Muscle of arm (tissue), 12 donors: ENCODE data around the gene DNM2. TPM values are rescaled to one million over a fixed set of nuclear protein-coding genes. Genes with fewer than 3 reads are reported as not detected.

ENCODE experiments used
- polyA plus RNA-seq, 12 donors: library from polyadenylated mRNA; unstranded; fragments of 120-200 nt; gene quantifications; one replicate each; pipeline ENCODE4 v1.2.1, GENCODE V29; 2013; ENCODE audit not compliant: insufficient read length in 12 of 12

DNM2 gene
- polyA plus RNA-seq, 12 donors = 52.4 to 101 (median 74.4) TPM; not detected in 1

Other genes with a start within 250 kb of the DNM2 start
- gene KEAP1, start 214.7 kb upstream of the DNM2 start, polyA plus RNA-seq = 10 to 100 TPM in 11 of 12 donors, not detected in 1; 30.3 to 85.6 (median 66.2) TPM
- 1 to 10 TPM in 9 of 12 donors, under 1 TPM in 1, not detected in 2; 0.86 to 2.4 (median 1.6) TPM for gene S1PR5, start 200.6 kb upstream of the DNM2 start, polyA plus RNA-seq
- gene ATG4D, start 174.2 kb upstream of the DNM2 start, polyA plus RNA-seq = 10 to 100 TPM in 11 of 12 donors, not detected in 1; 16.8 to 57.9 (median 19.9) TPM
- 10 to 100 TPM in 11 of 12 donors, not detected in 1; 15.9 to 47.3 (median 22.8) TPM for gene KRI1, start 152.1 kb upstream of the DNM2 start, polyA plus RNA-seq
- gene CDKN2D, start 149.1 kb upstream of the DNM2 start, polyA plus RNA-seq = 10 to 100 TPM in 11 of 12 donors, not detected in 1; 11.8 to 36.1 (median 14.3) TPM
- gene AP1M2, start 130.8 kb upstream of the DNM2 start, polyA plus RNA-seq = 1 to 10 TPM in 4 of 12 donors, under 1 TPM in 3, not detected in 5; 0.31 to 6.6 (median 1.2) TPM
- 100 to 1,000 TPM; 112 to 710 (median 142) TPM for gene SLC44A2, start 92.5 kb upstream of the DNM2 start, polyA plus RNA-seq
- 100 to 1,000 TPM; 134 to 868 (median 154) TPM for gene ILF3, start 63.7 kb upstream of the DNM2 start, polyA plus RNA-seq
- gene QTRT1, start 16.6 kb upstream of the DNM2 start, polyA plus RNA-seq = 10 to 100 TPM in 11 of 12 donors, not detected in 1; 21.5 to 45.6 (median 28.5) TPM
- 10 to 100 TPM in 11 of 12 donors, not detected in 1; 23.9 to 39.4 (median 29.5) TPM for gene TMED1, start 118.1 kb downstream of the DNM2 start, polyA plus RNA-seq
- gene C19orf38, start 130.3 kb downstream of the DNM2 start, polyA plus RNA-seq = 1 to 10 TPM in 9 of 12 donors, under 1 TPM in 1, not detected in 2; 0.92 to 7.1 (median 2.9) TPM
- 10 to 100 TPM in 11 of 12 donors, not detected in 1; 47.1 to 84.2 (median 54.9) TPM for gene CARM1, start 153.5 kb downstream of the DNM2 start, polyA plus RNA-seq
- 10 to 100 TPM in 11 of 12 donors, not detected in 1; 18.0 to 56.6 (median 23.4) TPM for gene YIPF2, start 210.6 kb downstream of the DNM2 start, polyA plus RNA-seq
- 10 to 100 TPM in 10 of 12 donors, not detected in 2; 10.2 to 20.0 (median 17.8) TPM for gene TIMM29, start 210.7 kb downstream of the DNM2 start, polyA plus RNA-seq
- 100 to 1,000 TPM in 3 of 12 donors, 10 to 100 TPM in 9; 69.3 to 181 (median 86.1) TPM for gene SMARCA4, start 243.0 kb downstream of the DNM2 start, polyA plus RNA-seq